GM23338 (cell line): ENCODE measurements around the gene CACNA2D2. TPM values are rescaled to one million over a fixed set of nuclear protein-coding genes. Genes with fewer than 3 reads are reported as not detected.

Source experiments
- ATAC-seq: fragments of 200-7000 bp; cut with Tn5 transposase; 3 replicates; pipeline ENCODE4 v1.9.1; 2020
- DNase-seq: peaks from one replicate; pipeline ENCODE4 v3.0.0-alpha.2; 2015; ENCODE audit warnings: low spot score
- H2AFZ ChIP-seq: fragments of 200-600 bp; sonication (generic); 2 replicates; pipeline ENCODE4 v1.8.0; 2016; ENCODE audit warnings: antibody characterized with exemption, mild to moderate bottlenecking, moderate library complexity
- H3F3A ChIP-seq: fragments of 200-600 bp; sonication (generic); replicated peaks from 2 replicates; pipeline ENCODE4 v1.8.0; 2017; ENCODE audit warnings: antibody characterized with exemption, mixed run types, low read depth
- H3K27ac ChIP-seq: fragments of 200-600 bp; sonication (generic); 2 replicates; pipeline ENCODE4 v1.6.1; 2016; ENCODE audit warnings: low read depth
- H3K27me3 ChIP-seq: fragments of 200-600 bp; sonication (generic); 2 replicates; pipeline ENCODE4 v1.8.0; 2016; ENCODE audit warnings: mild to moderate bottlenecking, mixed run types, moderate library complexity; ENCODE audit not compliant: insufficient read depth
- H3K36me3 ChIP-seq: fragments of 200-600 bp; sonication (generic); 2 replicates; pipeline ENCODE4 v1.8.0; 2016; ENCODE audit warnings: mild to moderate bottlenecking; ENCODE audit not compliant: insufficient read depth
- H3K4me1 ChIP-seq: fragments of 200-600 bp; sonication (generic); 2 replicates; pipeline ENCODE4 v1.8.0; 2016; ENCODE audit warnings: mild to moderate bottlenecking, moderate library complexity; ENCODE audit not compliant: insufficient read depth
- H3K4me2 ChIP-seq: fragments of 200-600 bp; sonication (generic); 2 replicates; pipeline ENCODE4 v1.7.1; 2017; ENCODE audit warnings: mixed run types
- H3K4me3 ChIP-seq: fragments of 200-600 bp; sonication (generic); 2 replicates; pipeline ENCODE4 v1.6.1; 2016; ENCODE audit warnings: mixed run types
- H3K79me2 ChIP-seq: fragments of 200-600 bp; sonication (generic); replicated peaks from 2 replicates; pipeline ENCODE4 v1.8.0; 2017; ENCODE audit warnings: mild to moderate bottlenecking; ENCODE audit not compliant: insufficient read depth
- H3K9me2 ChIP-seq: fragments of 200-600 bp; sonication (generic); 2 replicates; pipeline ENCODE4 v1.8.0; 2017; ENCODE audit not compliant: insufficient read depth
- H4K20me1 ChIP-seq: fragments of 200-600 bp; sonication (generic); replicated peaks from 2 replicates; pipeline ENCODE4 v1.8.0; 2017; ENCODE audit warnings: mild to moderate bottlenecking; ENCODE audit not compliant: insufficient read depth
- H3K27ac Mint-ChIP-seq: 2 replicates; pipeline ENCODE4 v1.8.0; 2020; ENCODE audit warnings: inconsistent platforms, mild to moderate bottlenecking, moderate library complexity, mixed read lengths
- H3K27me3 Mint-ChIP-seq: 3 replicates; pipeline ENCODE4 v1.8.0; 2022; ENCODE audit warnings: low read depth, mild to moderate bottlenecking, moderate library complexity, mixed read lengths, inconsistent platforms; ENCODE audit not compliant: insufficient read depth, poor library complexity
- H3K36me3 Mint-ChIP-seq: 3 replicates; pipeline ENCODE4 v1.8.0; 2021; ENCODE audit warnings: low read depth, mild to moderate bottlenecking, inconsistent platforms, moderate library complexity, mixed read lengths
- H3K4me1 Mint-ChIP-seq: 3 replicates; pipeline ENCODE4 v1.8.0; 2020; ENCODE audit warnings: mild to moderate bottlenecking, inconsistent platforms, mixed read lengths
- H3K4me3 Mint-ChIP-seq: 3 replicates; pipeline ENCODE4 v1.8.0; 2021; ENCODE audit warnings: moderate library complexity, mild to moderate bottlenecking, inconsistent platforms, mixed read lengths
- H3K9me3 Mint-ChIP-seq: 3 replicates; pipeline ENCODE4 v1.8.0; 2020; ENCODE audit warnings: moderate library complexity, mild to moderate bottlenecking, inconsistent platforms, mixed read lengths
- CREB1 ChIP-seq: fragments of 250-450 bp; sonication (Bioruptor Pico); IDR thresholded peaks from 2 replicates; pipeline ENCODE4 v1.5.0; 2020; ENCODE audit warnings: low read depth, mild to moderate bottlenecking, moderate library complexity
- CTCF ChIP-seq, 2 experiments: fragments of 200-600 bp in 1 of 2; sonication (generic) in 1 of 2; conservative IDR thresholded peaks; 2 replicates each; pipeline versions ENCODE4 v1.5.1 to v1.6.1; 2016 to 2017; ENCODE audit warnings: antibody characterized with exemption in 2 of 2, low read depth in 2 of 2, mild to moderate bottlenecking in 2 of 2, moderate library complexity in 1 of 2
- EZH2 ChIP-seq: fragments of 200-600 bp; sonication (generic); IDR thresholded peaks from one replicate; pipeline ENCODE4 v1.8.0; 2017; ENCODE audit warnings: antibody characterized with exemption, mild to moderate bottlenecking, low read depth; ENCODE audit not compliant: unreplicated experiment
- ZNF114 ChIP-seq: fragments of 250-450 bp; sonication (Bioruptor Pico); IDR thresholded peaks from 2 replicates; pipeline ENCODE4 v1.5.0; 2020; ENCODE audit warnings: mild to moderate bottlenecking, moderate library complexity
- ZNF331 ChIP-seq: fragments of 250-450 bp; sonication (Bioruptor Pico); IDR thresholded peaks from 2 replicates; pipeline ENCODE4 v1.5.0; 2020; ENCODE audit warnings: low read depth, mild to moderate bottlenecking, moderate library complexity
- ZNF462 ChIP-seq: fragments of 250-450 bp; sonication (Bioruptor Pico); IDR thresholded peaks from 2 replicates; pipeline ENCODE4 v1.5.0; 2020; ENCODE audit warnings: mild to moderate bottlenecking, moderate library complexity
- polyA plus RNA-seq: library from polyadenylated mRNA; unstranded; fragments of >200 nt; fragmentation: Nextera tagmentation; extraction: Ambion mirVana; gene quantifications from 2 replicates; pipeline ENCODE4 v1.2.1, GENCODE V29; 2016
- total RNA-seq: library from RNA; depleted of rRNA; stranded (reverse); fragments of >200 nt; shearing (Covaris generic); gene quantifications from 2 replicates; pipeline ENCODE4 v1.2.3, GENCODE V29; 2014

CACNA2D2 gene
- total and polyA plus RNA-seq, 2 experiments from 2014 or later = 4.7 to 11.4 TPM

- peak; percentile 49; the same call in 1 of the 2 replicates for TF ChIP-seq CREB1
- TF ChIP-seq ZNF462 (CRISPR knock-in tag) = no peak
- no peak for TF ChIP-seq EZH2
- no peak for TF ChIP-seq ZNF114 (CRISPR knock-in tag)
Observed at GRCh38 chr3:50324351-50325112, 178.9 kb downstream of the CACNA2D2 start (continued).

DNA sequence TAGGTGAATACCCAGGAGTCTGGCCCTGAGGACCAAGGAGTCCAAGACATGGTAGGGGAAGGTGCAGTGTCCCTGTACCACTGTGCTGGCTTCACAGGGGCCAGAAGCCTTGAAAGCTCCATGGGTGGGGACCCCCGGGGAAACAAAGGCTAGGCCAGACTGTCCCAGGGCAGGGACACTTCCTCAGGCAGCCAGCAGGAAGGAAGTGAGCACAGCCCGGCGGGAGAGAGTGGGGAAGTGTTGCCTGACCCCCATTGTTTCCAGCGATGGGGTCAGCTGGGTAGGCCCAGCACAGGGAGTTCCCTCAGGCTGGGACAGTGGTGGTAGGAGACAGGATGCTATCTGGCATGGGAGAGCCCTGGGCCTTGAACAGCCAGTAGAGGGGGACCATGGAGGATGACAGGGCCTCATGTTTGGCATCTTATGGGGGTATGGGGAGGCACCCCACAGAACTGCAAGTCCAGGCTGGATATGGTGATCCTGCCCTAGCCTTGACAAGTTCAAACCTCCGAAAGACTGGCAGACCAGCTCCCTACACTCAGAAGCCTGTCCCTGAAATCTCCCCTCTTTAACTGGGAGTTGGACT lies 179.7 kb downstream of the CACNA2D2 start:
- Mint-ChIP-seq H3K4me3 (no peak overlapping the region; the same call in 1 of the 3 replicates), H3K36me3 (peaks cover 32% of the 10 kb centered on the region), H3K27ac (no peak overlapping the region)
- TF ChIP-seq CTCF (conservative IDR thresholded peaks at IDR 0.05; ENCODE audit: low read depth in 2 of 2) (no peak), CREB1 (no peak), ZNF331 (CRISPR knock-in tag) (no peak), EZH2 (no peak)

More for the DNA sequence above, 179.7 kb downstream of the CACNA2D2 start:
- no peaks in the 10 kb centered on the region for H3K9me2 ChIP-seq
- peak overlapping the region; percentile 99; the same call in 1 of the 2 replicates for H3K4me2 ChIP-seq
- H2AFZ ChIP-seq = no peak overlapping the region
- peaks cover 34% of the 10 kb centered on the region for H3K79me2 ChIP-seq
- peaks cover 24% of the 10 kb centered on the region for H3K4me1 ChIP-seq
- H3K36me3 ChIP-seq = peaks cover 8% of the 10 kb centered on the region
- peaks cover 16% of the 10 kb centered on the region for H3K27me3 Mint-ChIP-seq
- H3K4me3 ChIP-seq = no peak overlapping the region
- peaks cover 46% of the 10 kb centered on the region for H3K4me1 Mint-ChIP-seq
- DNase-seq (no peak), ATAC-seq (no peak)
- peaks cover 13% of the 10 kb centered on the region; the same call in 1 of the 2 replicates for H4K20me1 ChIP-seq
- no peaks in the 10 kb centered on the region for H3K27me3 ChIP-seq
- peaks cover 28% of the 10 kb centered on the region; the same call in 1 of the 2 replicates for H3F3A ChIP-seq
- no peaks in the 10 kb centered on the region for H3K9me3 Mint-ChIP-seq
- H3K27ac ChIP-seq = no peak overlapping the region
